Neural progenitor cell (in vitro differentiated cells): ENCODE measurements around the gene SLC27A1. TPM values are rescaled to one million over a fixed set of nuclear protein-coding genes. Genes with fewer than 3 reads are reported as not detected.

Source experiments
- DNase-seq: peaks from one replicate; pipeline ENCODE4 v3.0.0-alpha.2; 2016; ENCODE audit warnings: low spot score
- H2AFZ ChIP-seq: fragments of 200-600 bp; sonication (generic); replicated peaks from 2 replicates; pipeline ENCODE4 v1.6.1; 2016; ENCODE audit warnings: antibody characterized with exemption
- H3F3A ChIP-seq: fragments of 200-600 bp; sonication (generic); 2 replicates; pipeline ENCODE4 v1.6.1; 2016; ENCODE audit warnings: antibody characterized with exemption, low read depth
- H3K27ac ChIP-seq: fragments of 200-600 bp; sonication (generic); 2 replicates; pipeline ENCODE4 v1.5.1; 2016; ENCODE audit warnings: mild to moderate bottlenecking
- H3K27me3 ChIP-seq: fragments of 200-600 bp; sonication (generic); 2 replicates; pipeline ENCODE4 v1.6.1; 2016; ENCODE audit warnings: mild to moderate bottlenecking, moderate library complexity
- H3K36me3 ChIP-seq: fragments of 200-600 bp; sonication (generic); 2 replicates; pipeline ENCODE4 v1.5.1; 2016
- H3K4me1 ChIP-seq: fragments of 200-600 bp; sonication (generic); 2 replicates; pipeline ENCODE4 v1.6.1; 2016; ENCODE audit warnings: mixed run types
- H3K4me2 ChIP-seq: fragments of 200-600 bp; sonication (generic); 2 replicates; pipeline ENCODE4 v1.6.1; 2016
- H3K4me3 ChIP-seq: fragments of 200-600 bp; sonication (generic); 2 replicates; pipeline ENCODE4 v1.5.1; 2016
- H3K79me2 ChIP-seq: fragments of 200-600 bp; sonication (generic); 2 replicates; pipeline ENCODE4 v1.6.1; 2016; ENCODE audit warnings: low read depth
- H3K9ac ChIP-seq: fragments of 200-600 bp; sonication (generic); 2 replicates; pipeline ENCODE4 v1.6.1; 2016
- H3K9me3 ChIP-seq: fragments of 200-600 bp; sonication (generic); 2 replicates; pipeline ENCODE4 v1.5.1; 2016; ENCODE audit warnings: low read depth
- H4K20me1 ChIP-seq: fragments of 200-600 bp; sonication (generic); 2 replicates; pipeline ENCODE4 v1.6.1; 2016; ENCODE audit warnings: low read depth
- H3K27ac Mint-ChIP-seq: 3 replicates; pipeline ENCODE4 v1.8.0; 2021; ENCODE audit warnings: mixed read lengths
- H3K27me3 Mint-ChIP-seq: 2 replicates; pipeline ENCODE4 v1.8.0; 2022; ENCODE audit warnings: low read depth, mild to moderate bottlenecking, inconsistent platforms, moderate library complexity, mixed read lengths; ENCODE audit not compliant: insufficient read depth
- H3K36me3 Mint-ChIP-seq: 3 replicates; pipeline ENCODE4 v1.8.0; 2021; ENCODE audit warnings: mixed read lengths
- H3K4me1 Mint-ChIP-seq: 3 replicates; pipeline ENCODE4 v1.8.0; 2021; ENCODE audit warnings: mixed read lengths
- H3K4me3 Mint-ChIP-seq: 3 replicates; pipeline ENCODE4 v1.8.0; 2021; ENCODE audit warnings: mild to moderate bottlenecking, moderate library complexity, mixed read lengths
- H3K9me3 Mint-ChIP-seq: 3 replicates; pipeline ENCODE4 v1.8.0; 2020; ENCODE audit warnings: mixed read lengths
- CTCF ChIP-seq: fragments of 200-600 bp; sonication (generic); IDR thresholded peaks from 2 replicates; pipeline ENCODE4 v1.5.1; 2017; ENCODE audit warnings: antibody characterized with exemption, mild to moderate bottlenecking
- EZH2 ChIP-seq: fragments of 200-600 bp; sonication (generic); IDR thresholded peaks from 2 replicates; pipeline ENCODE4 v1.6.1; 2017; ENCODE audit warnings: antibody characterized with exemption, mild to moderate bottlenecking, moderate library complexity
- EZH2phosphoT487 ChIP-seq: fragments of 200-600 bp; sonication (generic); IDR thresholded peaks from 2 replicates; pipeline ENCODE4 v1.6.1; 2017; ENCODE audit warnings: antibody characterized with exemption
- total RNA-seq: library from RNA; depleted of rRNA; stranded (reverse); fragments of >200 nt; gene quantifications from 2 replicates; pipeline ENCODE4 v1.2.3, GENCODE V29; 2015; ENCODE audit warnings: low replicate concordance

SLC27A1 gene
- total RNA-seq, 1 donor from 2014 or later = 13.9 TPM

GRCh38 chr19:17469092-17469480 is 1.2 kb upstream of the SLC27A1 start:
- TF ChIP-seq CTCF (no peak), EZH2phosphoT487 (no peak), EZH2 (no peak)
- DNase-seq = no peak
- H3K27me3 ChIP-seq = peaks cover 26% of the 10 kb centered on the region
- no peaks in the 10 kb centered on the region for H3K36me3 ChIP-seq
- Mint-ChIP-seq H3K27me3 (peaks cover 11% of the 10 kb centered on the region), H3K9me3 (no peaks in the 10 kb centered on the region), H3K27ac (peak overlapping the region; percentile 46), H3K4me3 (peak overlapping the region; percentile 92), H3K36me3 (peaks cover 3% of the 10 kb centered on the region), H3K4me1 (peaks cover 33% of the 10 kb centered on the region)
- H3K27ac ChIP-seq = no peak overlapping the region
- peaks cover 18% of the 10 kb centered on the region for H3F3A ChIP-seq
- H3K4me2 ChIP-seq = peak overlapping the region; percentile 81
- peaks cover 12% of the 10 kb centered on the region for H3K4me1 ChIP-seq
- peak overlapping the region; percentile 86 for H3K4me3 ChIP-seq
- no peaks in the 10 kb centered on the region for H3K79me2 ChIP-seq
- no peaks in the 10 kb centered on the region for H3K9me3 ChIP-seq
- peak overlapping the region; percentile 98 for H2AFZ ChIP-seq
- peaks cover 3% of the 10 kb centered on the region for H4K20me1 ChIP-seq
- H3K9ac ChIP-seq = no peak overlapping the region

DNA sequence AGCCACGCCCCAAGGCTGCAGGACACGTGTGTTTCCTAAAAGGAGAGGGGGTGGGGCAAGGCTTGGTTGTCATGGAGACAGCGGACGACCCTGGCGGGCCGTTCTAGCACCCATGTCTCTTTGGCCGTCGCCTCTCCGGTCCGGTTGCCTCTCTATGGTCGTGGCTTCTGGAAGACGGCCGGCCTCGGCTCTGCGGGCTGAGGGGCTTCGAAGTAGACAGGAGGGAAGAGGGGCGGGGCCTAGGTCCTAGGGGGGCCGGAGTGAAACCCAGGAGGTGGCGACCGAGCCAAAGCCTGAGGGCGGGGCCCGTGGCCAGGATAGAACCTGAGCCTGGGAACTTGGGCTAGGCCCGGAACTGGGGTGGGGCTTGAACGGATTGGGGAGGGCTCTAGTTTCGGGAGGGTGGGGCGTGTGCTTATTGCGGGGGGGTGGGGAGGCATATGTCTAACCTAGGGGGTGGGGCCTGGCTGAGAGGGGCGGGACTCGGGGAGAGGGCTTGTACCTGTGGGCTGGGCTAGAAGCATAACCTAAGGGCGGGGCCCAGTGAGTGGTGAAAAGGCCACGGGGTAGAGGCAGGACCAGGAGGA is 750 bp upstream of the SLC27A1 start:
- peak overlapping the region; percentile 46 for H3K27ac Mint-ChIP-seq
- peaks cover 12% of the 10 kb centered on the region for H3K4me1 ChIP-seq

GRCh38 chr19:17471410-17472125 is 1.2 kb downstream of the SLC27A1 start:
- H3K4me1 Mint-ChIP-seq = peaks cover 34% of the 10 kb centered on the region
- peaks cover 3% of the 10 kb centered on the region for H4K20me1 ChIP-seq
- no peaks in the 10 kb centered on the region for H3K9me3 ChIP-seq
- peaks cover 26% of the 10 kb centered on the region for H3K27me3 ChIP-seq
- peaks cover 7% of the 10 kb centered on the region for H3K27me3 Mint-ChIP-seq
- H3K36me3 ChIP-seq = no peaks in the 10 kb centered on the region
- H3K9ac ChIP-seq = no peak overlapping the region
- H3K27ac Mint-ChIP-seq = peak overlapping the region; percentile 86
- peak overlapping the region; percentile 96 for H3K4me2 ChIP-seq
- TF ChIP-seq EZH2phosphoT487 (no peak), CTCF (no peak), EZH2 (no peak)
- no peak overlapping the region for H3K27ac ChIP-seq
- peak overlapping the region; percentile 86 for H3K4me3 ChIP-seq
- H3K4me1 ChIP-seq = peaks cover 12% of the 10 kb centered on the region
- peak overlapping the region; percentile 92 for H3K4me3 Mint-ChIP-seq
- H3K36me3 Mint-ChIP-seq = peaks cover 3% of the 10 kb centered on the region
- no peaks in the 10 kb centered on the region for H3K9me3 Mint-ChIP-seq
- H3K79me2 ChIP-seq = no peaks in the 10 kb centered on the region
- no peak for DNase-seq
- H3F3A ChIP-seq = peaks cover 18% of the 10 kb centered on the region
- H2AFZ ChIP-seq = no peak overlapping the region

More for the DNA sequence above, 750 bp upstream of the SLC27A1 start:
- peak overlapping the region; percentile 92 for H3K4me3 Mint-ChIP-seq
- no peak overlapping the region for H3K27ac ChIP-seq
- H3K4me2 ChIP-seq = peak overlapping the region; percentile 81
- DNase-seq = peak; percentile 99
- H3K36me3 ChIP-seq = no peaks in the 10 kb centered on the region
- H3K27me3 ChIP-seq = peaks cover 26% of the 10 kb centered on the region
- peak overlapping the region; percentile 86 for H3K4me3 ChIP-seq
- peaks cover 33% of the 10 kb centered on the region for H3K4me1 Mint-ChIP-seq
- H3F3A ChIP-seq = peaks cover 18% of the 10 kb centered on the region
- no peak overlapping the region for H3K9ac ChIP-seq
- H4K20me1 ChIP-seq = peaks cover 3% of the 10 kb centered on the region
- TF ChIP-seq CTCF (no peak), EZH2phosphoT487 (no peak), EZH2 (no peak)
- H3K9me3 Mint-ChIP-seq = no peaks in the 10 kb centered on the region
- peak overlapping the region; percentile 98 for H2AFZ ChIP-seq
- peaks cover 11% of the 10 kb centered on the region for H3K27me3 Mint-ChIP-seq
- H3K79me2 ChIP-seq = no peaks in the 10 kb centered on the region
- H3K9me3 ChIP-seq = no peaks in the 10 kb centered on the region
- peaks cover 3% of the 10 kb centered on the region for H3K36me3 Mint-ChIP-seq
